HEK293T (cell line): ENCODE measurements around the gene MAP3K5.

Experiments
- CTCF ChIA-PET: fragments of 350-600 bp; formaldehyde crosslinking; extraction: SDS; loops from one replicate; lab custom pipeline; 2021; ENCODE audit warnings: antibody characterized with exemption, inconsistent platforms; lab: Yijun Ruan, JAX
- POLR2A ChIA-PET: fragments of 350-600 bp; formaldehyde crosslinking; extraction: SDS; loops from one replicate; lab custom pipeline; 2020; ENCODE audit warnings: antibody characterized with exemption, inconsistent platforms; lab: Yijun Ruan, JAX
- DNase-seq: peaks from one replicate; pipeline ENCODE4 v3.0.0; 2012; ENCODE audit warnings: mixed read lengths; ENCODE audit errors: extremely low spot score
- ARNT ChIP-seq: fragments of 450-650 bp; IDR thresholded peaks from 2 replicates; pipeline ENCODE4 v1.6.1; 2017; ENCODE audit warnings: mild to moderate bottlenecking
- BHLHE40 ChIP-seq: fragments of 450-650 bp; IDR thresholded peaks from 2 replicates; pipeline ENCODE4 v1.6.1; 2016; ENCODE audit warnings: mild to moderate bottlenecking, moderate library complexity, borderline replicate concordance
- CTBP1 ChIP-seq: fragments of 450-650 bp; IDR thresholded peaks from 2 replicates; pipeline ENCODE4 v1.6.1; 2016; ENCODE audit warnings: borderline replicate concordance
- ELF4 ChIP-seq: fragments of 450-650 bp; IDR thresholded peaks from 2 replicates; pipeline ENCODE4 v1.6.1; 2017; ENCODE audit warnings: antibody characterized with exemption
- FOXA1 ChIP-seq: fragments of 450-650 bp; IDR thresholded peaks from 2 replicates; pipeline ENCODE4 v1.6.1; 2016; ENCODE audit warnings: mild to moderate bottlenecking
- FOXK2 ChIP-seq: fragments of 450-650 bp; IDR thresholded peaks from 2 replicates; pipeline ENCODE4 v1.6.1; 2016; ENCODE audit warnings: mild to moderate bottlenecking
- FOXM1 ChIP-seq: fragments of 450-650 bp; IDR thresholded peaks from 2 replicates; pipeline ENCODE4 v1.6.1; 2017; ENCODE audit warnings: mild to moderate bottlenecking, borderline replicate concordance
- HDGF ChIP-seq: fragments of 450-650 bp; IDR thresholded peaks from 2 replicates; pipeline ENCODE4 v1.6.1; 2017; ENCODE audit warnings: antibody characterized with exemption, borderline replicate concordance
- L3MBTL2 ChIP-seq: fragments of 450-650 bp; conservative IDR thresholded peaks from 2 replicates; pipeline ENCODE4 v1.6.1; 2016; ENCODE audit warnings: mild to moderate bottlenecking
- LEF1 ChIP-seq: fragments of 450-650 bp; IDR thresholded peaks from 2 replicates; pipeline ENCODE4 v1.6.1; 2017; ENCODE audit warnings: mild to moderate bottlenecking, borderline replicate concordance
- NFRKB ChIP-seq: fragments of 450-650 bp; IDR thresholded peaks from 2 replicates; pipeline ENCODE4 v1.6.1; 2016; ENCODE audit warnings: mild to moderate bottlenecking, moderate library complexity
- PKNOX1 ChIP-seq: fragments of 450-650 bp; IDR thresholded peaks from 2 replicates; pipeline ENCODE4 v1.6.1; 2016
- SP1 ChIP-seq: fragments of 450-650 bp; IDR thresholded peaks from 2 replicates; pipeline ENCODE4 v1.6.1; 2017
- SUZ12 ChIP-seq: fragments of 450-650 bp; IDR thresholded peaks from 2 replicates; pipeline ENCODE4 v1.6.1; 2016; ENCODE audit warnings: mild to moderate bottlenecking
- TARDBP ChIP-seq: fragments of 450-650 bp; IDR thresholded peaks from 2 replicates; pipeline ENCODE4 v1.6.1; 2016
- ZNF384 ChIP-seq: fragments of 450-650 bp; IDR thresholded peaks from 2 replicates; pipeline ENCODE4 v1.6.1; 2016

MAP3K5 gene

GRCh38 chr6:136539967-136540652 is 252.2 kb downstream of the MAP3K5 start:
- no peak for TF ChIP-seq BHLHE40
- no peak for TF ChIP-seq FOXK2
- no peak for TF ChIP-seq ARNT
- TF ChIP-seq LEF1: no peak
- TF ChIP-seq CTBP1: no peak
- TF ChIP-seq TARDBP: no peak
- no peak for TF ChIP-seq ZNF384
- TF ChIP-seq L3MBTL2: no peak
- TF ChIP-seq FOXA1: no peak
- TF ChIP-seq HDGF: no peak
- ChIA-PET POLR2A (no interaction called here), CTCF (interaction anchor here (1.4 to 1.7 kb wide), 2 partner anchors 10 to 14 kb away, joined by 3 to 6 read pairs; partner anchors contain the start of gene MAP7)
- DNase-seq: no peak

- POLR2A ChIA-PET: no interaction called here
- CTCF ChIA-PET: interaction anchor here (1.4 to 1.7 kb wide), 2 partner anchors 11 to 13 kb away, joined by 3 to 6 read pairs; partner anchors contain the start of gene MAP7
Measured at GRCh38 chr6:136538836-136539235, 253.4 kb downstream of the MAP3K5 start.

DNA sequence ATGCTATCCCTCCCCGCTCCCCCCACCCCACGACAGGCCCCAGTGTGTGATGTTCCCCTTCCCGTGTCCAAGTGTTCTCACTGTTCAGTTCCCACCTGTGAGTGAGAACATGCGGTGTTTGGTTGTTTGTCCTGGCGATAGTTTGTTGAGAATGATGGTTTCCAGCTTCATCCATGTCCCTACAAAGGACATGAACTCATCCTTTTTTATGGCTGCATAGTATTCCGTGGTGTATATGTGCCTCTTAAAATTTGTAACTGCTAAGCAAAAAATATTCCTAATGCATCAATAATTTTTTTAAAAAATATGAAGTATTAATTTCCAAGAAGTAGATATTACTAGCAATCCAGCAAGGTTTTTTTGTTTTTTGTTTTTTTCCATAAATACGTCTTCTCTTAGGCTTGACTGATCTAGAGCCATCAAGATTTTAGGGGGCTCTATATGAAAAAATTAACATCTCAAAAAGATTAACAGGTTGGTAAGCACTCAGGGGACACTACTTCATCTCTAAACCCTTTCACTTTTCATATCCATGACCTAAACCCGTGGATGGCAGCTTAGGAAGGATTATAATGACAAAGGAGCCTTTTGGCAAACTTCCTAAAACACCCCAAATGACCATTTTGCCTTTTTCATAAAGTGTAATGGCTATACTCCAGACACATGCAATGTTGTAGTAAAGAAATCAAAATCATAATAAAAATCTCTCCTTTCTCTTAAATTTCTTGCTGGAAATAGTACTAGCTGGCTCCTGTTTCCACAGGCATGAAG is 256.2 kb downstream of the MAP3K5 start:
- TF ChIP-seq FOXM1 (no peak), ELF4 (no peak), FOXK2 (no peak), PKNOX1 (no peak), FOXA1 (no peak), TARDBP (no peak), SP1 (no peak), HDGF (no peak), NFRKB (no peak), ARNT (no peak), L3MBTL2 (no peak), LEF1 (no peak)
- CTCF ChIA-PET: no interaction called here
- POLR2A ChIA-PET: no interaction called here
- no peak for DNase-seq

More at GRCh38 chr6:136538836-136539235, 253.4 kb downstream of the MAP3K5 start:
- DNase-seq: no peak
- no peak for TF ChIP-seq SP1
- TF ChIP-seq CTBP1: no peak
- TF ChIP-seq ARNT: no peak
- no peak for TF ChIP-seq ZNF384
- TF ChIP-seq SUZ12: no peak
- no peak for TF ChIP-seq FOXM1
- no peak for TF ChIP-seq HDGF
- no peak for TF ChIP-seq FOXK2
- no peak for TF ChIP-seq TARDBP
- no peak for TF ChIP-seq PKNOX1
- TF ChIP-seq LEF1: no peak
- TF ChIP-seq NFRKB: no peak
- no peak for TF ChIP-seq L3MBTL2
- no peak for TF ChIP-seq BHLHE40
- TF ChIP-seq ELF4: no peak

- POLR2A ChIA-PET: no interaction called here
- TF ChIP-seq L3MBTL2 (no peak), HDGF (no peak), LEF1 (no peak), SP1 (no peak)
- DNase-seq: no peak
- CTCF ChIA-PET: interaction anchor here (0.6 kb wide), 1 partner anchor 26 kb away, joined by 6 read pairs; no protein-coding TSS in a partner anchor
Measured at GRCh38 chr6:136535017-136535765, 257.1 kb downstream of the MAP3K5 start.

DNA sequence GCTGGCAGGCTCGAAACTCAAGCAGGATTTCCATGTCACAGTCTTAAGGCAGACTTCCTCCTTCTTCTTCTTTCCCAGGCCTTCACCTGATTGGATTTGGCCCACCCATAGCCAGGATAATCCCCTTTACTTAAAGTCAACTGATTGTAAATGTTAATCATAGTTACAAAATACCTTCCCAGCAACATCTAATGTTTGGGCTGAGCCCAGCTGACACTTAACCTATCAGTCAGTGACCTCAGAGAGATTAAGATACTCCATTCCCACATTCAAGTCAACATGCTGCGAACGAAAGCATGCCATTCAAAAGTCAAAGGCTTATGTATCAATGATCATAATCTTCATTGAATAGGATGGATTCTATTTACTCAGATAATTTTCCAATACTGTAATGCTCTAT is 258.0 kb downstream of the MAP3K5 start:
- ChIA-PET POLR2A (interaction anchor here (0.6 kb wide), 1 partner anchor 215 kb away, joined by 3 read pairs; no protein-coding TSS in a partner anchor), CTCF (no interaction called here)
- DNase-seq: no peak
- TF ChIP-seq FOXK2: no peak
- TF ChIP-seq ARNT: no peak
- TF ChIP-seq CTBP1: no peak
- TF ChIP-seq FOXA1: no peak
- TF ChIP-seq PKNOX1: no peak
- no peak for TF ChIP-seq LEF1
- no peak for TF ChIP-seq FOXM1
- TF ChIP-seq SUZ12: no peak
- no peak for TF ChIP-seq L3MBTL2
- TF ChIP-seq HDGF: no peak
- no peak for TF ChIP-seq ELF4
- TF ChIP-seq SP1: no peak
- no peak for TF ChIP-seq ZNF384
- no peak for TF ChIP-seq BHLHE40
- TF ChIP-seq NFRKB: no peak
- TF ChIP-seq TARDBP: no peak
